HFF-Myc (cell line): ENCODE results near the gene ZNF467.

Source experiments
- DNase-seq: peaks from one replicate; pipeline ENCODE4 v3.0.0-alpha.2; 2011; ENCODE audit warnings: low read depth; ENCODE audit errors: extremely low read depth
- H3K4me3 ChIP-seq: replicated peaks from 2 replicates; pipeline ENCODE4 v1.5.1; 2011; ENCODE audit warnings: low read depth, mild to moderate bottlenecking, control low read depth, low read length
- TF ChIP-seq, protein P1 (sequence below): IDR thresholded peaks from 2 replicates; pipeline ENCODE4 v1.5.1; 2012; ENCODE audit warnings: mild to moderate bottlenecking, low read depth, low read length, control low read depth; ENCODE audit errors: missing control alignments

The ZNF467 gene

DNA sequence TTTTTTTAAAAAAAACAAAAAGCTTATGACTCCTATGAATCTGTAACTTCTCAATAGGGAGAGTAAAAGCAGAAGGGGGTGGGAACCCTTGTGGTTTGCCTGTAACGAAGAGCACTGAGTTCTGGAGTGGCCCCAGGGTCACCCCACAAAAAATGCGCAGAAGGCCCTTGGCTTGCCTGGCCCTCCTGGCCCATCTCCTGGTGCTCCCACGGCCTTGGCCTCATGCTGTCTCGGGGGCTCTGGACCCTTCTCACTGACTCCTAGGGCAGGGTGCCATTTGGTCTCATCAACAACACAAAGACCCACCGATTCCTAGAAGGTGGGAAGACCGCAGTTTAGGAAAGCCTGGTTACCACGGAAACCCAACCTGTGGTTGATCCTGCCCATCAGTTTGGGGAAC, 40.8 kb downstream of the ZNF467 start:
- no peak for DNase-seq
- TF ChIP-seq, protein P1, sequence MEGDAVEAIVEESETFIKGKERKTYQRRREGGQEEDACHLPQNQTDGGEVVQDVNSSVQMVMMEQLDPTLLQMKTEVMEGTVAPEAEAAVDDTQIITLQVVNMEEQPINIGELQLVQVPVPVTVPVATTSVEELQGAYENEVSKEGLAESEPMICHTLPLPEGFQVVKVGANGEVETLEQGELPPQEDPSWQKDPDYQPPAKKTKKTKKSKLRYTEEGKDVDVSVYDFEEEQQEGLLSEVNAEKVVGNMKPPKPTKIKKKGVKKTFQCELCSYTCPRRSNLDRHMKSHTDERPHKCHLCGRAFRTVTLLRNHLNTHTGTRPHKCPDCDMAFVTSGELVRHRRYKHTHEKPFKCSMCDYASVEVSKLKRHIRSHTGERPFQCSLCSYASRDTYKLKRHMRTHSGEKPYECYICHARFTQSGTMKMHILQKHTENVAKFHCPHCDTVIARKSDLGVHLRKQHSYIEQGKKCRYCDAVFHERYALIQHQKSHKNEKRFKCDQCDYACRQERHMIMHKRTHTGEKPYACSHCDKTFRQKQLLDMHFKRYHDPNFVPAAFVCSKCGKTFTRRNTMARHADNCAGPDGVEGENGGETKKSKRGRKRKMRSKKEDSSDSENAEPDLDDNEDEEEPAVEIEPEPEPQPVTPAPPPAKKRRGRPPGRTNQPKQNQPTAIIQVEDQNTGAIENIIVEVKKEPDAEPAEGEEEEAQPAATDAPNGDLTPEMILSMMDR, result no peak
- H3K4me3 ChIP-seq, result no peak overlapping the region

DNA sequence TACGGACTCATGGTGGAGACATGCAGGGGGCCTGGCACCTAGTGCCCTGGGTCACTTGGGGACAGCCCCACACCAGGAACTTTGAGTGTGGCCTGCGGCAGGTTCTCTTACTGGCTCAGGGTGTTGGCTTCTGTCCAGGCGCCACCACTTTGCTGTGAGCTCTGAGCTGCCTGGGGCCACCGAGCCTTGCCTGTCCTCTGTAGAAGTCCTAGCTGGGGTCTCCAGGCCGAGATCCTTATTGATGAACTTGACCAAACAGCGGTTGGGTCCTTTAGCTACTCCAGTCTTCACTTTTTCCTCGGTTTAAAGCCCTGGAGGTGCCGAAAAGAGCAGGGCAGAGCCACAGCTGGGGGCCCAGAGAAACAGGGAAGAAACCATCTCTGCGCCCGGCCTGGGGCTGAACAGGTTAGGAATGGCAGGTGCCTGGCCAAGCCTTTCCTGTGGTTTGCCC, 41.3 kb downstream of the ZNF467 start:
- H3K4me3 ChIP-seq, result no peak overlapping the region
- no peak for DNase-seq

DNA sequence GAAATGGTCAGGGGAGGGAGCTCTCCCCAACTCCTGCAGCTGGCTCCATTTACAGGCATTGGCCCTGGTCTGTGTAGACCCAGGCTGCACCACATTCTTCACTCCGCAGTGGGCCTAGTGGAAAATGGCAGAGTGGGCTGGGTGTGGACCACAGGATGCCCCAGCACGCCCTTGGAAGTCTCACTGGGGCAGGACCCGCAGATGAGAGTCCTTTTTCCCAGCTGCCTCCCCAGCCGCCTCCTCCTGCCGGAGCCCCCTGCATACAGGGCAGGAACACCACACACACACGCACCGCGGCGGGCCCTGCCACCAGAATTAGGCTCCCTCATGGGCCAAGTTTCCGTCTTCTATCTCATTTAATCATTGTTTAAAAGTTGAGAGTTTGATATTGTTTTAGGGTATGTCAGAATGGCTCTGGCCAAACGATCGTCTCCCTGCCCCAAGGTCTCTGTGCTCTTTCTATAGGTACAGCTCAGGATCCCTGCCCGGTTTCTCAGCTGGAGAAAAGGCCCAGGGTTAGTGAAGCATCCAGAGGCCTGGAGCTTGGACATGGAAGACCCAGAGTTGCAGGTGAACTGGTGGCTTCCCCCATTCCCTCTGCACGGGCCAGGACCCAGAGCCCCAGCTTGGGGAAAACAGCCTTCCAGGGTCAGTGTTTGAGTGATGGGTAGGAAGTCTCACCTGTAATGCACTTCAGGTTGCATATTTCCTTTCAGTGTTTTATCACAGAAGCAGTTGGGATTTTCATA, 42.0 kb downstream of the ZNF467 start:
- DNase-seq, result no peak
- H3K4me3 ChIP-seq, result no peak overlapping the region
- TF ChIP-seq, protein P1, result no peak

More for the DNA sequence above, 41.3 kb downstream of the ZNF467 start:
- TF ChIP-seq, protein P1, result no peak

DNA sequence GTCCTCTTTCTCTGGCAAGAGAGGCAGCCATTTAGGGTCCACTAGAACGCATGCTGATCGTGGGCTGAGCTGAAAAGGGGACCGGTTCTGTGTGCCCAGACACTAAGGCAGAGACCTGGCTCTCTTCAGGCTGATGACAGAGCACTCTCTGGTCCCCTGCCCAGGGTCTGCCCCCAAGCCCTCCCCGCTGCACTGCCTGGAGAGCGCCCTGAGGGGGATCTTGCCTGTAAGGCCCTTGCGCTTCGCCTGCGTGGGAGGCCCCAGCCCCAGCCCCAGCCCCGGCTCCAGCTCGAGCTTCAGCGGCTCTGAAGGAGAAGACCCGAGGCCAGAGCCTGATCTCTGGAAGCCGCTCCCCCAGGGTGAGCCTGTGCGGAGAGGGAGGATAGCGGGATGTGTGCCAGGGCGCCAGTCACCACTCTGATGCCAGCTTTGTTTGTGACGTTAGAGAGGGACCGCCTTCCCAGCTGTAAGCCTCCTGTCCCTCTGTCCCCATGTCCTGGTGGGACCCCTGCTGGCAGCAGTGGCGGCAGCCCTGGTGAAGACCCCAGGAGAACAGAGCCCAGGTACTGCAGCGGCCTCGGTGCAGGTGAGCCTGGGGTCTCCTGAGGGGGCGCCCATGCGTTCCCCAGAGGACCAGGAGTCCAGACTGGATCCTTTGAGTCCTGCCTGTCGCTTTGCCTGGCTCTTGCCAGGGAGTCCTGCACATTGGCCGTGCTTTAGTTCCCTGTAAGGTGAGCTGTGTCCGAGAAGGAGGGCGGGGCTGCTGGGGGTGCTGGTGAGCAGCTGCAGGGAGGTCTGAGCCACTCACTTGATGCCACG, 43.2 kb downstream of the ZNF467 start:
- TF ChIP-seq, protein P1, result no peak
- DNase-seq, result no peak

DNA sequence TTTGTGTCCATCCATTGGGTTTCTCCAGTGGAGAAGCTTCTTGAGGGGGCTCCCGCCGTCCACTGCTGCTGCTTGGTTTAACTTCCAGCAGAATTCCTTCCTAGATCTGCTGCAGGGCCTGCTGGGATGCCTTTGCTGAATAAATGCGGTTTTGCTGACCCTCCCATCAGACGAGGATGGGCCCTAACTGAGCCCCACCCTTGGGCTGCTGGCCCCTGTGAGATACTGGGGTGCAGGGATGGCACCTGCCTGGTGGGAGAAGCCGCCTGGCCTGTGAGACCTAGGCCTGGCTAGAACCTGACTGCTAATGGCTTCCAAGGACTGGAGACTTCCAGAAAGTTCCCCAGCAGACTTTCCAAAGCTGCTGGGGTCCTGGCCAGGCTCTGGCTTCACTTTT, 43.8 kb downstream of the ZNF467 start:
- no peak for DNase-seq
- no peak overlapping the region for H3K4me3 ChIP-seq
- TF ChIP-seq, protein P1, result no peak

More for the DNA sequence above, 43.2 kb downstream of the ZNF467 start:
- H3K4me3 ChIP-seq, result no peak overlapping the region

DNA sequence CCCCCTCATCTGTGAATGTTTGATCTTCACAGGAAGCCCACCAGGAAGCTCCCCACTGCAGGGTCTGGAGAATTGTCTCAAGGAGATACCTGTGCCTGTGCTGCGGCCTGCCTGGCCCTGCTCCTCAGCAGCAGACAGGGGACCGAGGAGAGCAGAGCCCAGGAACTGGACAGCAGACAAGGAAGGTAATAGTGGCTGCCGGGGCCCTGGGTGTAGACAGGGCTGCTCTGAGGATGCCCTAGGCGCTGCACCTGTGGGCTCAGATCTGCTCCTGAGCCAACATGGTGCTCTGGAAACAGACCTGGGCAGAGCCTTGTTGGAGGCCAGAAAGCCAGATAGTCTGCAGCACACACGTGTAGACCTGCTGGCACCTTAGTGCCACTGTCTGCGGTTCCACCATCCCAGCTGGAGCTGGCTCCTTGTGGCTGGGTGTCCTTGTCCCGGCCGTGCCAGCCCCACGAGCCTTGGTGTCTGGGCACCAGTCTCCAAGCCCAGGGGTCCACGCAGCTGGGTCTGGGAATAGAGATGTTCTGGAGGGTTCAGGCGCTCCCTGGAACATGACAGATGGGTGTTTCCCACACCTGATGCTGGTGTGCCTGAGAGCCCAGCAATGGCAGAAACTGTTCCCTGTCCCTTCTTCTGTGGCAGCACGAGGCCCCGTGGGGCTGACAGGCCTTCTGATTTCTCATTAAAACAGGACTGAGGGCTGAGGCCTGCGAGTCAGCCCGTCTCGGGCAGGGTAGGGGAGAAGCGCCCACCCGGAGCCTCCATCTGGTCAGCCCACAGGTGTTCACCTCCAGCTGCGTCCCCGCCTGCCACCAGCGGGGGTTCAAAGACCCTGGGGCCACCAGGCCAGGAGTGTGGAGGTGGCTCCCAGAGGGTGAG, 44.7 kb downstream of the ZNF467 start:
- H3K4me3 ChIP-seq, result no peak overlapping the region
- TF ChIP-seq, protein P1, result no peak
- DNase-seq, result no peak
